GM11168 (cell line): Measurements from ENCODE around the gene CSRP1.
"Not testable (repeated sequence)": the region's sequence is repeated elsewhere in the genome, so short reads cannot be mapped to it uniquely, and the experiment has no call there.

Experiments
- in situ Hi-C: fragments of 300-500 bp; cut with MboI; formaldehyde crosslinking; loops from one replicate; pipeline ENCODE4 v1.12.0; 2022; ENCODE audit warnings: low sequenced_read_pairs; ENCODE audit not compliant: unreplicated experiment

CSRP1 gene

GRCh38 chr1:201499795-201500669 lies 6.9 kb downstream of the CSRP1 start:
- in situ Hi-C loops: no loop called here

DNA sequence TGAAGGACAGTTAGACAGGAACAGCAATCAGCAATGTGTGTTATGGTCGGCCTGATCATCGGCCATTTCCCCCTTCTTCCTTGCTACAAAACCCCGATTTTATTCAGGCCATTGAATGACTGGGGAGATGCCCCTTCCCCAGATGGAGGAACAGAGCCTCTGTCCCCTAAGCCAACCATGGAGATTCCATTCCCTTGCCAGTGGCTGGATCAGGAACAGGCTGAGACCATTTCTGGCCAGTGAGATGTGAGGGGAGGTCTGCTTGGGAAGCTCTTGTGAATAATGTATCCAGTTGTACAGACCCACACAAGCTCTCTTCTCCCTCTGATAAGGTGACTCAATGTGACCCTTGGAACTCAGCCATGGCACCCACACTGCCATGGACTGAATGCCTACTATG lies 7.7 kb downstream of the CSRP1 start:
- in situ Hi-C loops: no loop called here

DNA sequence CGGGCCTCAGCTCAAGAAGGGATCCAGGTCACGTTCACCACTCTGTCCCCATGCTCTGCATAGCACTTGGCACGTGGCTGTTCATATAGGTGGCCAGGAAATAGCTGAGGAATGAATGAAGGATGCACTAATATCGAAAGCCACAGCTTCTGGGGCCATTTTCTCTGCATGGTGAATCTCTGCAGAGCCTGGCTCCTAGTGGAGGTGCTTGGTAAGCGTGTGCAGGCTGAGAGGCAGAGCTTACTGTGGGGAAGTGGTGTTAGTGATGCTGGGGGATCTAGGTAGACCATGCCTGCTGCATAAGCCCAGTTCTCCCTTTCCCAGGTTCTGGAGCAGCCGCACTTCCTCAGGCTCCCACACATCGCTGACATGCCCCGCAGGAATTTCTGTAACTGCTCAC lies 8.3 kb downstream of the CSRP1 start:
- in situ Hi-C loops: no loop called here

- in situ Hi-C loops: no loop called here
Measured at GRCh38 chr1:201497935-201498509, 8.9 kb downstream of the CSRP1 start.

GRCh38 chr1:201496296-201496690 lies 10.6 kb downstream of the CSRP1 start:
- in situ Hi-C loops: no loop called here

GRCh38 chr1:201495551-201496295 lies 11.2 kb downstream of the CSRP1 start:
- in situ Hi-C loops: no loop called here

DNA sequence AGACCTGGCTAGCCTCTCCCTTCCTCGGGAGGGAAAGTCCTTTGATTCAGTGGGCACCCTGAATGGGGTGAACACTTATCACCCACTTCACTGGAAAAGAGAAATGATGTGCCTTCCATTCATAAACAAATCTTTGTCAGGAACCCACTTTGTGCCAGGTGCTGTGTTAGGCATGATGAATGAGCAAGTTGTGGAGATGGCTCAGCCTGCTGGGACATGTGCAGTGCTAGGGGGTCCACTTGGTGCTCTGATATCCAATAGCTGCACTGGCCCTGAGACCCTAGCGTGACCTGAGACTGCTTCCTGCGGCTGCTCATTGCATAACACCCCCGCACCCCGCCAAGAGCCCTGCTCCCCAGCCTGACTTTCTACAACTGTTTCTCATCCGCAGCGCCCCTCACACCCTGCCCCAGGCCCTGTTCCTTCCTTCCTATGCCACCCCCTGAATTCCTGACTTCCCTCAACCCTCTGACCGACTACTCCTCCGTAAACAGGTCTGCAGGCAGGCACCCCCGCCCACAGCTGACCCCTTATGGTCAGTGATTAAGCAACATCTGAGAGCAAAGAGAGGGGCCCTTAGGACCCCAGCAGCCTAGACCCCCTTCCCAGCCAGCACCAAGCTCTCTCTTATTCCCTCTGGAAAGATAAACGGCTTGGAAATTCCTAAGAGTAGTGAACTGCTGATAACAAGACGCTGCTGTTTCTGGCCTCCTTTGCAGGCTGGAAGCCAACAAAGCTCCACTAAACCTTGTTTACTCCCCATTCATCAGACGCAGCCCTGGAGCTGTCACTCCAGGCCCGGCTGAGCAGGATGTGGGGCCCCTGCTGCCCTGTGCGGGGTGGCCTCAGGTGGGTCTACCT lies 12.9 kb downstream of the CSRP1 start:
- in situ Hi-C loops: no loop called here

DNA sequence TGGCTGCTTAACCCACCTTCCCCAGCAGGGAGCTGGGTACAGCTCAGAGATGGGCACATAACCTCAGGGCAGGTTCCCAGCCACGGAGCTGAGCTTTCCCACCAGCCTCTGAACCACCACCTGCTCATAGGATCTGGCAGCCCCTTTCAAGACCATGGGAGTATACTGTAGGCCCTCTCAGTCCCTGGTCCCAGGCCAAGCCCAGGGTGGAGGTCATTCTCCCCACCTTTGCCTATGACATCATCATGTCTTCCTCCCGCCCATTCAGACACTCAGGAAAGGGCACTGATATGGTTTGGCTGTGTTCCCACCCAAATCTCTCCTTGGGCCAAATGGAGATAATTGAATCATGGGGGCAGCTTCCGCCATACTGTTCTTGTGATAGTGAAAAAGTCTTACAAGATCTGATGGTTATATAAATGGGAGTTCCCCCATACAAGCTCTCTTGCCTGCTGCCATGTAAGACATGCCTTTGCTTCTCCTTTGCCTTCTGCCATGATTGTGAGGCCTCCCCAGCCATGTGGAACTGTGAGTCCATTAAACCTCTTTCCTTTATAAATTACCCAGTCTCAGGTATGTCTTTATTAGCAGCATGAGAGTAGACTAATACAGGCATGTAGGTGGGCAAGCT lies 13.8 kb downstream of the CSRP1 start:
- in situ Hi-C loops: not testable (repeated sequence)

- in situ Hi-C loops: no loop called here
Measured at GRCh38 chr1:201491896-201492511, 14.9 kb downstream of the CSRP1 start.

DNA sequence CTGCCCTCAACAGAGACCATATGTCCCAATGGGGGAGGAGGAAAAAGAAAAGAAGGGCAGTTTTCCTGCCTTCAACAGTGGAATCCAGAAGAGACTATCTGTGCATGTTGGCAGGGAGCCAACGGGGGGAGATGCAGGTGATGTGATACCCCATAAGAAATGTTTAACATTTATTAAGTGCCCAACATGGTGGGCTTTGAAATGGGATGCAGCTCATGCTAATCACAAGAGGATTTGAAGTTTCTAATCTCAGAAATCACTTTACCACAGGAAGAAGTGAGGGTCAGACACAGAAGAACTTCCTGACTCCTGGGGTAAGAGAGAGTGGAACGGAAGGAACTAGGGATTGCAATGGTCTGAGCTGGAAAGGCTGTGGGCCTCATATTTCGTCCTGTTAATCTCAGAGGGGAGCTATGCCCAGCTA lies 16.2 kb downstream of the CSRP1 start:
- in situ Hi-C loops: no loop called here

GRCh38 chr1:201489643-201490261 lies 17.2 kb downstream of the CSRP1 start:
- in situ Hi-C loops: no loop called here

GRCh38 chr1:201488830-201489589 lies 17.9 kb downstream of the CSRP1 start:
- in situ Hi-C loops: no loop called here

- in situ Hi-C loops: no loop called here
Measured at GRCh38 chr1:201487742-201488141, 19.2 kb downstream of the CSRP1 start.

DNA sequence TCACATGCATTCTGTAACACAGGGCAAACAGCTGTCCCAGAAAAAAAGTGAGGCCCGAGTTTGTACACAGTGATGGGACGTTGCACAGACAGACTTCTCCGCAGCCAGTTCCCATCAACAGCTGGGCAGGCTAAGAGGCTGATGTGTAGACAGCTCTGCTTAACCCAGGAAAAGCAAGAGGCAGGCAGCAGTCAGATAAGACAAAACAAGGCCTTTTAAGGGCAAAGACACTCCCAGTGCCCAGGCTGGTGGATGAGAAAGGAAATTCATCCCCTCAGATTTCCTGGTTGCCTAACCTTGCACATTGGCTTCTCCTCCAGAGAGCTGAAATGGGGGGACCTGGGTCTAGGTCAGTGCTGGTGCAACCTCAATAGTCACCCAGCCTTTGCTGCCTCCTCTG lies 20.7 kb downstream of the CSRP1 start:
- in situ Hi-C loops: no loop called here

DNA sequence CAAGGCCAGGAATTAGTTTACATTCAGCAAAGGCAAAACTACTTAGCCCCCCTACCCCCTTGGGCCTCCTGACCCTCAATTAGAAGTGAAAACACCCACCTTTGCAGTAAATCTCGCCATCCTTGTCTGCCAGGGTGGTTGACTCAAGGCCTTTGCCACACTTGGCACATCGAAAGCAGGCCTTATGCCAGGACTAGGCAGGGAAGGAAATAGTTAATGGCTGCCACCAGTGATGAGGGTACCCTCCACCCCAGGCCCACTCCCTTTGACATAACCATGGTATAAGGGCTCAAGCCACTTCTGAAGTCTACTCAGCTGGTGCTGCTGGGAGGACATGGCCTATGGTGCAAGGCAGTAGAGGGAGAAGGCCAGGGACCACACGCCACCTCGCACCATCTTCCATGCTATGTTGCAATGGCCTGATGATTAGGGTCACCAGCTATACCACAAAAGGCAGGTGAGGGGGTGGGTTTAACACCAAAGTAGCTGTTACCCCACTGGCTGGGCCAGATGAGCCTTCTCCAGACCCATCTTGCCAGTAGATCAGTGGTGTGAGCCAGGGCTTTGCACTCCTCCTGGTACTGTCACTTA lies 21.6 kb downstream of the CSRP1 start:
- in situ Hi-C loops: no loop called here

DNA sequence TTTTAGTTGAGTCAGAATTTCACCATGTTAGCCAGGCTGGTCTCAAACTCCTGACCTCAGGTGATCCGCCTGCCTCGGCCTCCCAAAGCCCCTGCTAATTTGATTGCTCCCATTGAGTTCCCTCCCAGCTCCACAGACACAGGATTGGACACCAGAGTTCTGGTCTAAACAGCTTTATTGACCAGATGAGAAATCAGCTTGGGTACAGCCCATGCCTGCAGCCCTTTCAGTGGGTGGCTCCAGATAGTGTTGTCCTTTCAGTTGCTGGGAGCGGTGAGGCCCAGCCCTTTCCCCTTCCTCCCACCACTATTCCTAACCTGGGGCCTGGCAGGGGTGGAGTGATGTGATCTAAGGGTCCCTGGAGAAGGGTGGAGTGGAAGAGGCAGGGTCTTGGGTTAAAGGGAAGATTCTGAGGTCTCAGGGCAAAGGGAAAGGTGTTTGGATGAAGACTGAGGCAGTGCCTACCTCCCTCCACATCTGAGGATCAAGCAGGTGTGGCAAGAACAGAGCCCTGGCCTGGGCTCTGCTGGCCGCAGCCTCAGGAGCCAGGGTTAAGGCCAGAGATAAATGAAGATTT lies 23.5 kb downstream of the CSRP1 start:
- in situ Hi-C loops: no loop called here

- in situ Hi-C loops: no loop called here
Measured at GRCh38 chr1:201482755-201483154, 24.2 kb downstream of the CSRP1 start.
